GM19043 (cell line): ENCODE measurements around the gene FAIM.
"Not testable (repeated sequence)": the region's sequence is repeated elsewhere in the genome, so short reads cannot be mapped to it uniquely, and the experiment has no call there.

Source experiments
- ATAC-seq: cut with Tn5 transposase; IDR thresholded peaks from one replicate; pipeline ENCODE4 v1.9.1; 2021; ENCODE audit warnings: low read depth; ENCODE audit not compliant: unreplicated experiment

FAIM gene

DNA sequence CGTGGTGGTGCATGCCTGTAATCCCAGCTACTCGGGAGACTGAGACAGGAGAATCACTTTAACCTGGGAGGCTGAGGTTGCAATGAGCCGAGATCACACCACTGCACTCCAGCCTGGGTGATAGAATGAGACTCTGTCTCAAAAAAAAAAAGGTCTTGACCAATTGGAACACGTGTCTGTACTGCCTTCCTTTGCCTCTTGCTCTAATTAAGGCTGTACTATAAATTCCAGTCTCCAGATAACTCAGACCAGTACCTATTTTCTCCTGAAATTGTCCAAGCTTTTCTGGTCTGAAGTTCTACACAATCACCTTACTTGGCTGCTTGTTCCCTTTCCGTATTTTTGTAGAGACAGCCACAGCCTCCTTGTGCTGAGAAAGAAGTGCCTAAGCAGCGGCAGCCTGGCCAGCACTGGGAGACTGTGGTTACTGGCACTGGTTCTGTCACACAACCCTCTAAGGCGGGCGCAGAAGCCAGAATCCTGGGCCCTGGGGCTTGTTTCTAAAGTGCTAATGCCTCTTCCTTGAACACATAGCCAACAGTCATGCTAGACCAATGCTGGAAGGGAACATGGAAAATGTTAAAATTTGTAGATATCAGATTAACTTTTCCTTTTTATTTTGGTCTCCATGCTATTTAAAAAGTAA, 8.3 kb upstream of the FAIM start:
- no peak for ATAC-seq

DNA sequence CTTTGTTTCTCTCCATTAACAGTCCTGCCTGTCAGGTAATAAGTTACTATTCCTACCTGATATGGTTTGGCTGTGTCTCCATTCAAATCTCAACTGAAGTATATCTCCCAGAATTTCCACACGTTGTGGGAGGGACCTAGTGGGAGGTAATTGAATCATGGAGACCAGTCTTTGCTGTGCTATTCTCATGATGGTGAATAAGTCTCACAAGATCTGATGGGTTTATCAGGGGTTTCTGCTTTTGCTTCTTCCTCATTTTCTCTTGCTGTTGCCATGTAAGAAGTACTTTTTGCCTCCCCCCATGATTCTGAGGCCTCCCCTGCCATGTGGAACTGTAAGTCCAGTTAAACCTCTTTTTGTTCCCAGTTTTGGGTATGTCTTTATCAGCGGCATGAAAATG, 6.9 kb upstream of the FAIM start:
- ATAC-seq, result not testable (repeated sequence)

DNA sequence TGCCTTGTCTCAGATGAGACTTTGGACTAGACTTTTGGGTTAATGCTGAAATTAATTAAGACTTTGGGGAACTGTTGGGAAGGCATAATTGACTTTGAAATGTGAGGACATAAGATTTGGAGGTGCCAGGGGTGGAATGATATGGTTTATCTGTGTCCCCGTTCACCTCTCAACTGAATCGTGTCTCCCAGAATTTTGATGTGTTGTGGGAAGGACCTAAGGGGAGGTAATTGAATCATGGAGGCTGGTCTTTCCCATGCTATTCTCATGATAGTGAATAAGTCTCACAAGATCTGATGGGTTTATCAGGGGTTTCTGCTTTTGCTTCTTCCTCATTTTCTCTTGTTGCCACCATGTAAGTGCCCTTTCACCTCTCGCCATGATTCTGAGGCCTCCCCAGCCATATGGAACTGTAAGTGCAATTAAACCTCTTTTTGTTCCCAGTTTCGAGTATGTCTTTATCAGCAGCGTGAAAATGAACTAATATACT, 4.4 kb upstream of the FAIM start:
- ATAC-seq, result not testable (repeated sequence)

GRCh38 chr3:138609898-138610266, 1.3 kb downstream of the FAIM start:
- ATAC-seq, result no peak

- ATAC-seq, result no peak
Observed at GRCh38 chr3:138615462-138615861, 6.9 kb downstream of the FAIM start.

DNA sequence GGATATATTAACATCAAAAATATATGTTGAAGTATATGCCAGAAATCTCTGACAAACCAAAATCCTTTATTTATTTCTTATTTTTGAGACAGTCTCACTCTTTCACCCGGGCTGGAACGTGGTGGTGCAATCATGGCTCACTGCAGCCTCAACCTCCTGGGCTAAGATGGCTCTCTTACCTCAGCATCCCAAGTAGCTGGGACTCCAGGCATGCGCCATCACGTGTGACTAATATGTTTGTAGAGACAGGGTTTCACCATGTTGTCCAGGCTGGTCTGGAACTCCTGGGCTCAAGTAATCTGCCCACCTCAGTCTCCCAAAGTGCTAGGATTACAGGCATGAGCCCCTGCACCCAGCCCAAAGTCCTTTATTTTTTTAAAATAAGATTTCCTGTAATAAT, 11.9 kb downstream of the FAIM start:
- no peak for ATAC-seq

GRCh38 chr3:138624518-138624917, 15.9 kb downstream of the FAIM start:
- no peak for ATAC-seq

DNA sequence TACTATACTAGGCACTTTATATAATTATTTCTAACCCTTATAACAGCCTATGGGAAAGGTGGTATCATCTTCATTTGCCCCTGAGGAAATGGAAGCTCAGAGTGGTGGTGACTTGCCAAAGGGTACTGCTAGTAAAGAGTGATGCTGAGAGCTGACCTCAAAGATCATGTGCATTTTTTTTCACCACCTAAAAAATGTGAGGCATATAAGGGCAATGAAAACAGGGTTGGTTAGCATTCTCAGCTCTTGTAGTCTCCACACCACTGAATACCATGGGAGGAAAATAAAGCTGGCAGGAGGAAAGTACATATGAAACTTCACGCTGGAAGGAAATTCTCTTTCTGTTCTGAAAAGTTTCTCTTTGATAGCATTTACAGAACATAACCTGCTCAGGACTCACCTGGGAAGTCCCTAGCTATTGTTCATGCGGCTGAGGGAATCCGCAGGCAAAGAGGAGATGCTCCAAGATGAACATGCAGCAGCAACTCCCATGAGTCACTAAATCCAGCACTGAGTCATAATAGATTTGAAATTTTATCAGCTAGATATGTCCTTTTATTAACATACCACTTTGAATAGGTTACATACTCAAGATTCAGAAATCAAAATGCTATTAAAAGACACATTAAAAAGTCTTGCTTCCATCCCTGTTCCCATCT, 17.3 kb downstream of the FAIM start:
- ATAC-seq, result no peak

GRCh38 chr3:138629526-138629925, 21.0 kb downstream of the FAIM start:
- ATAC-seq, result no peak

DNA sequence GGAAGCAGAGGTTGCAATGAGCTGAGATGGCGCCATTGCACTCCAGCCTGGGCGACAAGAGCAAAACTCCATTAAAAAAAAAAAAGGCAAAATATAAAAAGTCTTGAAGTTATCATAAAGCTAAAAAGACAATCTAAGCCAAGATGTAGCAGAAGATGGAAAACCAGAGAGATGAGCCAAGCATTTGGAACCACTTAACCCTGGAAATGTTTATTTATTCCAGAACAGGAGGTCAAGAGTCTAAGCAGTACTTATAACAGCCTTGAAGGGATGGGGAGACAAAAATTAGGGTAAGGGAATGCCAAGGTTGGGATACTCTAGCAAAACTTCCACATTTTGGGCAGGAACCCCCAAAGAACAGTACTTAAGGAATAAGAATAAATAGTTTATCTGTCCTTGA, 30.1 kb downstream of the FAIM start:
- ATAC-seq, result no peak

DNA sequence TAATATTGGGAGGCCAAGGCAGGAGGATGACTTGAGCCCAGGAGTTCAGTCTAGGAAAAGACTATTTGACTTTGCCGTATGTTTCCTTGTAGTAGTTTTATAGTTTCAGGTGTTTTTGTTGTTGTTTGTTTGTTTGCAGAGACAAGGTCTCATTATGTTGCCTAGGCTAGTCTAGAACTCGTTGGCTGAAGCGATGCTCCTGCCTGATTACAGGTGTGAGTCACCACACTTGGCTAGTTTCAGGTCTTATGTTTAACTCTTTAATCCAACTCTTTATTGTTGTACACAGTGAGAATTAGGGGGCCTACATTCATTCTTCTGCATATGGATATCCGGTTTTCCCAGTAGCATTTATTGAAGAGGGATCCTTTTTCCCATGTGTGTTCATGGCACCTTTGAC, 32.0 kb downstream of the FAIM start:
- no peak for ATAC-seq

DNA sequence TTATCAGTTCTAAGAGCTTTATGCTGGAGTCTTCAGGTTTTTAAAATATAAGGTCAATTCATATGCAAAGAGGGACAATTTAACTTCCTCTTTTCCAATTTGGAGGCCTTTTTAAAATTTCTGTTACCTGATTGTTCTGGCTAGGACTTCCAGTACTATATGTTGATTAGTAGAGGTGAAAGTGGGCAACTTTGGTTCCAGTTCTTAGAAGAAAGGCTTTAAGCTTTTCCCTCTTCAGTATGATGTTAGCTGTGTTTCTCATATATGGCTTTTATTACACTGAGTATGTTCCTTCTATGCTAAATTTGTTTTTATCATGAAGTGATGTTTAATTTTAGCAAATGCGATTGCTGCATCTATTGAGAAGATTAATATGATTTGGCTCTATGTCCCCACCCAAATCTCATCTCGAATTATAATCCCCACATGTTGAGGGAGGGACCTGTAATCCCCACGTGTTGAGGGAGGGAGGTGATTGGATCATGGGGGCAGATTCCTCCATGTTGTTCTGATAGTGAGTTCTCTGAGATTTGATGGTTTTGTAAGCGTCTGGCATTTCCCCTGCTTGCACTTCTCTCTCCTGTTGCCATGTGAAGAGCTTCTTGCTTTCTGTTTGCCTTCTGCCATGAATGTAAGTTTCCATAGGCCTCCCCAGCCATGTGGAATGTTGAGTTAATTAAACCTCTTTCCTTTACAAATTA, 33.8 kb downstream of the FAIM start:
- ATAC-seq, result no peak

GRCh38 chr3:138642927-138643253, 34.3 kb downstream of the FAIM start:
- ATAC-seq, result no peak

GRCh38 chr3:138646008-138646407, 37.4 kb downstream of the FAIM start:
- ATAC-seq, result no peak

DNA sequence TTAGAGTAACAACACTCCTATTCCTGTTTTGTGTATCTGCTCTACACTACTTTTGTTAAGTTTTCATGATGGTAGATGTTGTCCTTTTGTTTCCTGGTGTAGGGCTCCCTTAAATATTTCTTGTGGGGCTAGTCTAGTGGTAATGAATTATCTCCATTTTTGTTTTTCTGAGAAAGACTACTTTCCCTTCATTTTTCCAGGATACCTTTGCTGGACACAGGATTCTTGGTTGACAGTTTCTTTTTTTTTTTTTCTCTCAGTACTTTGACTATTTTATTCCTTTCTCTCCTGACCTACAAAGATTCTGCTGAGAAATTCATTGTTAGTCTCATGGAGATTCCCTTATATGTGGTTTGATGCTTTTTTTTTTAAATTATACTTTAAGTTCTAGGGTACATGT, 37.9 kb downstream of the FAIM start:
- no peak for ATAC-seq

DNA sequence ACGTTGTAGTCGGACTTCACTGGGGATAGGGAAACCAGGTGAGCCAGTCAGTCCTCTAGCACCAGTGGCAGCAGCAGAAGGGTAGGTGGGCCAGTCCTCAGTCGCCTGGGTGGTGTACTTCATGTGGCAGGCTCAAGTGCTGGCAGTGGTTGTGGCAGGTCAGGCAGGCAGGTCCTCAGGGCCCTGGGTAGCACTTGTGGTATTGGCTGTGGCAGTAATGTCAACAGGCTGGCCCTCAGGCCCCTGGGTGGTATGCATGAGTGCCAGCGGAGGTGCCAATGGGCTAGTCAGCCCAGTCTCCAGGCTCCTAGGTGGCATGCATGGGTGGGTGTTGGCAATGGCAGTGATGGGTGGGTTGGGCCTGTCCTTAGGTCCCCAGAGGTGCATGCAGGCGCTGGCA, 40.6 kb downstream of the FAIM start:
- no peak for ATAC-seq

DNA sequence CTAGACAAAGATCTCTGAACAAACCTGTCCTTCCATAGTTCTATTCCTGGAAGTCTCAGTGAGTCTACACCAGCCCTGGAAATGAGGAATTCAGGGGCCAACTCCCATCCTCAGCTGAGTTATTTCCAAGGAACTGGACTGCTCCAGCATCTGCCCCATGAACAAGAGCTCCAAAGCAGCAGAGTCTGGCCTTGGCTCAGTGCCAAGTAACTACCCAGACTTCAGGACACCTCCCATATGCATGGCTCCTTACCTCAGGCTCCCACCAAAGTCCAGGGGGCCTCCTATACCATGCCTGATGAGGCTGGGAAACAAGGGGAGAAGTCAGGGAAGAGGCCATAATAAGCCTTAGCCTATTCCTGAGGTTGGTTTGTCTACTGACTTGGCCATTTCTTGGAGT, 45.0 kb downstream of the FAIM start:
- ATAC-seq, result no peak

- ATAC-seq, result no peak
Observed at GRCh38 chr3:138657508-138657907, 48.9 kb downstream of the FAIM start.

- ATAC-seq, result no peak
Observed at GRCh38 chr3:138668107-138668506, 59.5 kb downstream of the FAIM start.

GRCh38 chr3:138670407-138670806, 61.8 kb downstream of the FAIM start:
- ATAC-seq, result no peak

DNA sequence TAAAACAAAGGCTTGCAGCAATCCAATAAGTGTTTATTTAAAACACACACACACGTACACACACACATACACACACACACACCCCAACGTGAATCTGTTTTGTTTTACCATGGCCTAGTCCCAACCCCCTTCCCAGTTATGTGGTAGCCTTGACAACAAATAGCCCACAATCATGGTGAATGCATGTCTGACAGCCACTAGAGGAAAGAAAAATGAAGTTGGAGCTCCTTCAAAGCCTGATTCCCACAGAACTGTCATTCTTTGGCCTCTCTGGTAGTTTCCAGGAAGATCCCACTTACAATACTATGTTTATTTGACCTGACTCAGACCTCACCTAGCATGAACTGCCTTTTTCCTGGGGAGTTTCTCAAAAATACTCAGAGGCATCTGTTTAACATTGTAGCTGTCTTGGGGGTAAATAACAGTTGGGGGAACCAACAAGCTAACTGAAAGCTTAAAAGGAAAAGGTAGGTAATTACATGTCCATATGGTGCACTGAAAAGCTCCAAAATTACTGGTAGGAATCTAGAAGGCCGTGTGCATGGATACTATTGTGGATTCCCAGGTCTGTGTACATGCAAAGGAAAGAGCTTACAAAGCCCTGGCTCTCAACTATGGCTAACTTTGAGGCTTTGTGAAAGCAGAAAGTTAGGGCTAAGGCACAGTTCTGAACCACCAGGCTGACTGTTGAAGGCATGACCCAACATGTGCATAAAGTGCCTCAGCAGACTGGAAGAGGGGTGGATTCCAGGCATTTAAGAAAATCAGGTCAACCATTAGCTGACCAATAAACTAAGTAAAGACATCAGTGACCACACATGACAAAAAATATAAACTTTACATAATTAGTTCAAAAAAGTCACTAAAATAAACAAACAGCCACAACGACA, 65.3 kb downstream of the FAIM start:
- ATAC-seq, result no peak
